CD8-positive, alpha-beta memory T cell (primary cell): ENCODE measurements around the gene PLXNA1. TPM values are rescaled to one million over a fixed set of nuclear protein-coding genes. Genes with fewer than 3 reads are reported as not detected.

Experiments used
- CTCF ChIA-PET: fragments of 350-600 bp; sonication (Branson Sonifier 250); formaldehyde crosslinking; loops from one replicate; lab custom pipeline; 2021; ENCODE audit warnings: antibody characterized with exemption; lab: Charles Lee
- POLR2A ChIA-PET: fragments of 350-600 bp; sonication (Branson Sonifier 250); formaldehyde crosslinking; loops from one replicate; lab custom pipeline; 2021; ENCODE audit warnings: antibody characterized with exemption; lab: Charles Lee
- DNase-seq, 5 donors: peaks; one replicate each; pipeline versions ENCODE4 v3.0.0 to v3.0.0-alpha.2; 2020 to 2022; ENCODE audit warnings: mixed read lengths in 1 of 5
- H3K27ac ChIP-seq: one replicate; pipeline ENCODE4 v1.7.0; 2013; ENCODE audit warnings: low read depth, mild to moderate bottlenecking, low read length, moderate library complexity
- H3K27me3 ChIP-seq: 2 replicates; pipeline ENCODE4 v1.7.0; 2013; ENCODE audit warnings: low read length, mild to moderate bottlenecking; ENCODE audit not compliant: insufficient read depth, poor library complexity, severe bottlenecking
- H3K36me3 ChIP-seq: 2 replicates; pipeline ENCODE4 v1.7.0; 2013; ENCODE audit warnings: mild to moderate bottlenecking, low read length, moderate library complexity; ENCODE audit not compliant: insufficient read depth
- H3K4me1 ChIP-seq: 2 replicates; pipeline ENCODE4 v1.7.0; 2013; ENCODE audit warnings: mild to moderate bottlenecking, low read length, moderate library complexity; ENCODE audit not compliant: insufficient read depth
- H3K4me3 ChIP-seq: 2 replicates; pipeline ENCODE4 v1.7.0; 2013; ENCODE audit warnings: mild to moderate bottlenecking, low read length
- H3K9me3 ChIP-seq: 2 replicates; pipeline ENCODE4 v1.7.0; 2013; ENCODE audit warnings: mild to moderate bottlenecking, low read length
- H3K27ac Mint-ChIP-seq, 8 donors: one replicate each; pipeline ENCODE4 v1.8.0; 2020 to 2021; ENCODE audit warnings: mixed read lengths in 8 of 8, mild to moderate bottlenecking in 6 of 8, inconsistent platforms in 3 of 8, moderate library complexity in 3 of 8
- H3K27me3 Mint-ChIP-seq, 2 donors: one replicate each; pipeline ENCODE4 v1.8.0; 2020 to 2021; ENCODE audit warnings: mixed read lengths in 2 of 2, mild to moderate bottlenecking in 1 of 2, moderate library complexity in 1 of 2
- H3K36me3 Mint-ChIP-seq, 3 donors: one replicate each; pipeline ENCODE4 v1.8.0; 2020 to 2021; ENCODE audit warnings: mixed read lengths in 3 of 3, inconsistent platforms in 1 of 3, mild to moderate bottlenecking in 1 of 3
- H3K4me1 Mint-ChIP-seq, 3 donors: one replicate each; pipeline ENCODE4 v1.8.0; 2020 to 2021; ENCODE audit warnings: mixed read lengths in 3 of 3, inconsistent platforms in 1 of 3, mild to moderate bottlenecking in 1 of 3
- H3K4me3 Mint-ChIP-seq, 7 donors: one replicate each; pipeline ENCODE4 v1.8.0; 2020 to 2021; ENCODE audit warnings: mixed read lengths in 7 of 7, mild to moderate bottlenecking in 6 of 7, moderate library complexity in 4 of 7, inconsistent platforms in 2 of 7
- H3K9me3 Mint-ChIP-seq, 5 donors: one replicate each; pipeline ENCODE4 v1.8.0; 2020 to 2022; ENCODE audit warnings: mixed read lengths in 5 of 5, mild to moderate bottlenecking in 3 of 5, moderate library complexity in 2 of 5, inconsistent platforms in 1 of 5
- polyA plus RNA-seq: library from polyadenylated mRNA; unstranded; fragments of 300-500 nt; fragmentation: Illumina TruSeq; gene quantifications from one replicate; pipeline ENCODE4 v1.2.3, GENCODE V29; 2021
- total RNA-seq, 2 experiments: library from RNA; stranded (reverse); gene quantifications; one replicate each; pipeline ENCODE4 v1.2.3, GENCODE V29; 2021

The PLXNA1 gene
- total RNA-seq (10 to 100 TPM; 14.4 to 15.9 TPM), polyA plus RNA-seq (1.0 TPM)

GRCh38 chr3:126982471-126983175, at the start of gene PLXNA1:
PLXNA1 (plus strand) TSS chr3:126983115; CDS start chr3:126988594, 5,479 bp downstream.
- peaks cover 10% of the 10 kb centered on the region for H3K4me1 ChIP-seq
- H3K4me3 ChIP-seq, result peak within 1 kb of the TSS; percentile 86
- peaks cover 11 to 21% (median 12%) of the 10 kb centered on the region in 3 donors for H3K4me1 Mint-ChIP-seq
- peak; percentile 84 to 95 (median 90) for DNase-seq
- H3K36me3 ChIP-seq, result no peaks in the 10 kb centered on the region
- H3K9me3 Mint-ChIP-seq, result no peaks in the 10 kb centered on the region
- H3K27me3 ChIP-seq, result no peaks in the 10 kb centered on the region
- peak within 1 kb of the TSS; percentile 75 for H3K27ac ChIP-seq
- H3K36me3 Mint-ChIP-seq, result no peaks in the 10 kb centered on the region
- peak within 1 kb of the TSS; percentile 94 to 99 (median 97) for H3K27ac Mint-ChIP-seq
- H3K4me3 Mint-ChIP-seq, result peak within 1 kb of the TSS; percentile 84 to 93 (median 89)
- POLR2A ChIA-PET, result interaction anchor here (0.7 kb wide), 1 partner anchor 274 kb away, joined by 3 read pairs; no protein-coding TSS in a partner anchor
- CTCF ChIA-PET, result interaction anchor here (1.0 to 3.0 kb wide), 10 partner anchors 10 to 564 kb away, joined by 3 to 27 read pairs (median 3); partner anchors contain the start of gene CHCHD6
- H3K9me3 ChIP-seq, result no peaks in the 10 kb centered on the region
- peaks cover 2 to 9% of the 10 kb centered on the region in 2 donors for H3K27me3 Mint-ChIP-seq

GRCh38 chr3:126934031-126934531, 48.8 kb upstream of the PLXNA1 start:
- no peaks in the 10 kb centered on the region for H3K27me3 Mint-ChIP-seq
- no peaks in the 10 kb centered on the region for H3K9me3 Mint-ChIP-seq
- H3K27ac Mint-ChIP-seq, result peak overlapping the region in 1 of 8 donors; percentile 16
- peaks cover 0 to 5% (median 0%) of the 10 kb centered on the region in 3 donors for H3K36me3 Mint-ChIP-seq
- H3K4me1 Mint-ChIP-seq, result no peaks in the 10 kb centered on the region
- H3K4me3 ChIP-seq, result no peak overlapping the region
- H3K36me3 ChIP-seq, result no peaks in the 10 kb centered on the region
- H3K4me1 ChIP-seq, result no peaks in the 10 kb centered on the region
- CTCF ChIA-PET, result no interaction called here
- H3K4me3 Mint-ChIP-seq, result no peak overlapping the region
- POLR2A ChIA-PET, result no interaction called here
- no peaks in the 10 kb centered on the region for H3K9me3 ChIP-seq
- no peak for DNase-seq
- no peak overlapping the region for H3K27ac ChIP-seq
- H3K27me3 ChIP-seq, result no peaks in the 10 kb centered on the region

GRCh38 chr3:126934991-126935390, 47.9 kb upstream of the PLXNA1 start:
- CTCF ChIA-PET, result no interaction called here

GRCh38 chr3:126935756-126936509, 47.0 kb upstream of the PLXNA1 start:
- no peak for DNase-seq
- Histone ChIP-seq H3K36me3 (no peaks in the 10 kb centered on the region), H3K4me3 (no peak overlapping the region), H3K27ac (no peak overlapping the region), H3K27me3 (no peaks in the 10 kb centered on the region), H3K4me1 (no peaks in the 10 kb centered on the region), H3K9me3 (no peaks in the 10 kb centered on the region)
- ChIA-PET POLR2A (interaction anchor here (0.6 kb wide), 1 partner anchor 25 kb away, joined by 3 read pairs; no protein-coding TSS in a partner anchor), CTCF (no interaction called here)
- no peaks in the 10 kb centered on the region for H3K27me3 Mint-ChIP-seq
- no peak overlapping the region for H3K27ac Mint-ChIP-seq
- H3K4me3 Mint-ChIP-seq, result no peak overlapping the region
- H3K36me3 Mint-ChIP-seq, result peaks cover 0 to 2% (median 0%) of the 10 kb centered on the region in 3 donors
- no peaks in the 10 kb centered on the region for H3K4me1 Mint-ChIP-seq
- no peaks in the 10 kb centered on the region for H3K9me3 Mint-ChIP-seq

More at GRCh38 chr3:126934991-126935390, 47.9 kb upstream of the PLXNA1 start:
- no peak overlapping the region for H3K4me3 Mint-ChIP-seq
- POLR2A ChIA-PET, result no interaction called here
- H3K27ac ChIP-seq, result no peak overlapping the region
- peak overlapping the region in 1 of 8 donors; percentile 33 for H3K27ac Mint-ChIP-seq
- peaks cover 0 to 2% (median 0%) of the 10 kb centered on the region in 3 donors for H3K36me3 Mint-ChIP-seq
- no peaks in the 10 kb centered on the region for H3K9me3 Mint-ChIP-seq
- H3K9me3 ChIP-seq, result no peaks in the 10 kb centered on the region
- no peaks in the 10 kb centered on the region for H3K4me1 Mint-ChIP-seq
- H3K4me1 ChIP-seq, result no peaks in the 10 kb centered on the region
- no peaks in the 10 kb centered on the region for H3K27me3 ChIP-seq
- H3K36me3 ChIP-seq, result no peaks in the 10 kb centered on the region
- no peaks in the 10 kb centered on the region for H3K27me3 Mint-ChIP-seq
- DNase-seq, result no peak
- H3K4me3 ChIP-seq, result no peak overlapping the region

GRCh38 chr3:126936853-126937425, 46.0 kb upstream of the PLXNA1 start:
- Histone ChIP-seq H3K4me3 (no peak overlapping the region), H3K36me3 (no peaks in the 10 kb centered on the region), H3K9me3 (no peaks in the 10 kb centered on the region), H3K27ac (no peak overlapping the region), H3K4me1 (no peaks in the 10 kb centered on the region), H3K27me3 (no peaks in the 10 kb centered on the region)
- H3K27me3 Mint-ChIP-seq, result no peaks in the 10 kb centered on the region
- no peaks in the 10 kb centered on the region for H3K4me1 Mint-ChIP-seq
- ChIA-PET POLR2A (no interaction called here), CTCF (no interaction called here)
- no peaks in the 10 kb centered on the region for H3K9me3 Mint-ChIP-seq
- DNase-seq, result no peak
- H3K4me3 Mint-ChIP-seq, result no peak overlapping the region
- peaks cover 0 to 2% (median 0%) of the 10 kb centered on the region in 3 donors for H3K36me3 Mint-ChIP-seq
- H3K27ac Mint-ChIP-seq, result no peak overlapping the region

GRCh38 chr3:126937533-126937932, 45.4 kb upstream of the PLXNA1 start:
- ChIA-PET CTCF (no interaction called here), POLR2A (no interaction called here)
- no peak overlapping the region for H3K4me3 ChIP-seq
- no peaks in the 10 kb centered on the region for H3K27me3 Mint-ChIP-seq
- no peaks in the 10 kb centered on the region for H3K9me3 ChIP-seq
- H3K9me3 Mint-ChIP-seq, result no peaks in the 10 kb centered on the region
- no peak for DNase-seq
- H3K4me1 ChIP-seq, result no peaks in the 10 kb centered on the region
- no peaks in the 10 kb centered on the region for H3K36me3 ChIP-seq
- no peaks in the 10 kb centered on the region for H3K27me3 ChIP-seq
- peaks cover 0 to 4% (median 0%) of the 10 kb centered on the region in 3 donors for H3K36me3 Mint-ChIP-seq
- H3K27ac Mint-ChIP-seq, result peak overlapping the region in 1 of 8 donors; percentile 20
- no peaks in the 10 kb centered on the region for H3K4me1 Mint-ChIP-seq
- no peak overlapping the region for H3K4me3 Mint-ChIP-seq
- H3K27ac ChIP-seq, result no peak overlapping the region

GRCh38 chr3:126937973-126938372, 44.9 kb upstream of the PLXNA1 start:
- Histone ChIP-seq H3K9me3 (no peaks in the 10 kb centered on the region), H3K36me3 (no peaks in the 10 kb centered on the region), H3K27ac (no peak overlapping the region), H3K4me3 (no peak overlapping the region), H3K4me1 (no peaks in the 10 kb centered on the region), H3K27me3 (no peaks in the 10 kb centered on the region)
- no peak overlapping the region for H3K4me3 Mint-ChIP-seq
- peaks cover 0 to 5% (median 0%) of the 10 kb centered on the region in 3 donors for H3K36me3 Mint-ChIP-seq
- H3K9me3 Mint-ChIP-seq, result no peaks in the 10 kb centered on the region
- ChIA-PET POLR2A (no interaction called here), CTCF (no interaction called here)
- no peaks in the 10 kb centered on the region for H3K4me1 Mint-ChIP-seq
- H3K27me3 Mint-ChIP-seq, result no peaks in the 10 kb centered on the region
- H3K27ac Mint-ChIP-seq, result peak overlapping the region in 1 of 8 donors; percentile 20
- DNase-seq, result no peak
